Measurements from ENCODE around the gene LTBR.

The LTBR gene

GRCh38 chr12:6375269-6376078 is 8.5 kb upstream of the LTBR start, which contains the start of gene SCNN1A:
Gene SCNN1A (minus strand): TSS chr12:6375563. CDS start chr12:6374783, 780 bp downstream.
- Histone ChIP-seq H4K8ac (ENCODE audit: low read depth, low read length) (peak within 1 kb of the TSS; percentile 95), H3K9ac (ENCODE audit: low read depth, low read length, poor library complexity) (peak within 1 kb of the TSS; percentile 65), H2AFZ (ENCODE audit: low read length) (peak within 1 kb of the TSS; percentile 90), H3K14ac (ENCODE audit: low read length) (peak within 1 kb of the TSS; percentile 10), H2BK12ac (ENCODE audit: low read length) (peak within 1 kb of the TSS; percentile 98), H3K4me1 (ENCODE audit: control insufficient read depth in 2 of 2, insufficient read depth in 1 of 2, low read depth in 1 of 2, low read length in 2 of 2) (peaks cover 46 to 53% of the 10 kb centered on the region in 2 donors), H3K4ac (ENCODE audit: low read length) (no peak within 1 kb of the TSS), H3K9me3 (replicated peaks in 1 of 2; ENCODE audit: control insufficient read depth in 2 of 2, insufficient read depth in 1 of 2, low read depth in 1 of 2, low read length in 2 of 2) (no peaks in the 10 kb centered on the region), H3K4me2 (ENCODE audit: insufficient read depth, low read length, poor library complexity, severe bottlenecking) (peak within 1 kb of the TSS; percentile 34), H3K79me1 (ENCODE audit: low read depth, low read length) (no peaks in the 10 kb centered on the region), H3K27ac (replicated peaks; ENCODE audit: low read length) (no peak within 1 kb of the TSS), H3K4me3 (ENCODE audit: low read length in 2 of 2) (no peak within 1 kb of the TSS), H4K91ac (ENCODE audit: low read depth, low read length, poor library complexity) (peak within 1 kb of the TSS; percentile 11), H2BK5ac (ENCODE audit: low read length) (peak within 1 kb of the TSS; percentile 15), H3K23ac (ENCODE audit: low read depth, low read length, poor library complexity) (peak within 1 kb of the TSS; percentile 74), H3K27me3 (ENCODE audit: control insufficient read depth in 3 of 3, insufficient read depth in 3 of 3, low read depth in 1 of 3, low read length in 3 of 3) (peaks cover 0 to 12% (median 0%) of the 10 kb centered on the region in 3 experiments), H3K36me3 (replicated peaks in 1 of 2; ENCODE audit: control insufficient read depth in 2 of 2, insufficient read depth in 2 of 2, low read length in 2 of 2) (no peaks in the 10 kb centered on the region), H2BK15ac (ENCODE audit: low read length) (peak within 1 kb of the TSS; percentile 94), H3K18ac (ENCODE audit: low read length) (peak within 1 kb of the TSS; percentile 92), H2BK120ac (ENCODE audit: low read depth, low read length) (peak within 1 kb of the TSS; percentile 84), H2AK5ac (ENCODE audit: low read depth, low read length) (peak within 1 kb of the TSS; percentile 79)
- WGBS, 2 donors (ENCODE audit: extremely low coverage in 2 of 2, insufficient read length in 2 of 2, insufficient replicate concordance in 1 of 2) = no CpG with 5 or more reads among the region's 15 CpGs
- DNase-seq (ENCODE audit: low spot score) = no peak

- no CpG with 5 or more reads among the region's 19 CpGs for WGBS, 2 donors (ENCODE audit: extremely low coverage in 2 of 2, insufficient read length in 2 of 2, insufficient replicate concordance in 1 of 2)
- Histone ChIP-seq H3K4me2 (ENCODE audit: insufficient read depth, low read length, poor library complexity, severe bottlenecking) (no peak overlapping the region), H3K36me3 (replicated peaks in 1 of 2; ENCODE audit: control insufficient read depth in 2 of 2, insufficient read depth in 2 of 2, low read length in 2 of 2) (no peaks in the 10 kb centered on the region), H2AFZ (ENCODE audit: low read length) (peak overlapping the region; percentile 90), H3K9ac (ENCODE audit: low read depth, low read length, poor library complexity) (peak overlapping the region; percentile 65), H3K79me1 (ENCODE audit: low read depth, low read length) (no peaks in the 10 kb centered on the region), H2BK15ac (ENCODE audit: low read length) (peak overlapping the region; percentile 94), H3K9me3 (replicated peaks in 1 of 2; ENCODE audit: control insufficient read depth in 2 of 2, insufficient read depth in 1 of 2, low read depth in 1 of 2, low read length in 2 of 2) (no peaks in the 10 kb centered on the region), H2BK120ac (ENCODE audit: low read depth, low read length) (peak overlapping the region; percentile 84), H3K4me3 (ENCODE audit: low read length in 2 of 2) (no peak overlapping the region), H4K8ac (ENCODE audit: low read depth, low read length) (peak overlapping the region; percentile 95), H2BK5ac (ENCODE audit: low read length) (peak overlapping the region; percentile 15), H2BK12ac (ENCODE audit: low read length) (peak overlapping the region; percentile 98), H3K23ac (ENCODE audit: low read depth, low read length, poor library complexity) (no peak overlapping the region), H3K27ac (replicated peaks; ENCODE audit: low read length) (no peak overlapping the region), H3K18ac (ENCODE audit: low read length) (peak overlapping the region; percentile 92), H3K14ac (ENCODE audit: low read length) (no peak overlapping the region), H3K4ac (ENCODE audit: low read length) (no peak overlapping the region), H3K27me3 (ENCODE audit: control insufficient read depth in 3 of 3, insufficient read depth in 3 of 3, low read depth in 1 of 3, low read length in 3 of 3) (peaks cover 0 to 12% (median 7%) of the 10 kb centered on the region in 3 experiments), H3K4me1 (ENCODE audit: control insufficient read depth in 2 of 2, insufficient read depth in 1 of 2, low read depth in 1 of 2, low read length in 2 of 2) (peaks cover 38 to 45% of the 10 kb centered on the region in 2 donors), H4K91ac (ENCODE audit: low read depth, low read length, poor library complexity) (peak overlapping the region; percentile 11), H2AK5ac (ENCODE audit: low read depth, low read length) (peak overlapping the region; percentile 54)
- DNase-seq (ENCODE audit: low spot score) = no peak
These were observed 7.7 kb upstream of the LTBR start for GRCh38 chr12:6376079-6376869.

- H3K79me1 ChIP-seq (ENCODE audit: low read depth, low read length) = no peaks in the 10 kb centered on the region
- no peak for DNase-seq (ENCODE audit: low spot score)
- H3K23ac ChIP-seq (ENCODE audit: low read depth, low read length, poor library complexity) = no peak overlapping the region
- H2BK12ac ChIP-seq (ENCODE audit: low read length) = no peak overlapping the region
- H3K4ac ChIP-seq (ENCODE audit: low read length) = no peak overlapping the region
- H3K9ac ChIP-seq (ENCODE audit: low read depth, low read length, poor library complexity) = no peak overlapping the region
- H3K27me3 ChIP-seq (ENCODE audit: control insufficient read depth in 3 of 3, insufficient read depth in 3 of 3, low read depth in 1 of 3, low read length in 3 of 3) = peaks cover 0 to 12% (median 8%) of the 10 kb centered on the region in 3 experiments
- H3K18ac ChIP-seq (ENCODE audit: low read length) = no peak overlapping the region
- no peak overlapping the region for H3K4me2 ChIP-seq (ENCODE audit: insufficient read depth, low read length, poor library complexity, severe bottlenecking)
- no peak overlapping the region for H4K8ac ChIP-seq (ENCODE audit: low read depth, low read length)
- H2AK5ac ChIP-seq (ENCODE audit: low read depth, low read length) = no peak overlapping the region
- no peak overlapping the region for H4K91ac ChIP-seq (ENCODE audit: low read depth, low read length, poor library complexity)
- H2AFZ ChIP-seq (ENCODE audit: low read length) = peak overlapping the region; percentile 90
- no peak overlapping the region for H2BK15ac ChIP-seq (ENCODE audit: low read length)
- peaks cover 38 to 45% of the 10 kb centered on the region in 2 donors for H3K4me1 ChIP-seq (ENCODE audit: control insufficient read depth in 2 of 2, insufficient read depth in 1 of 2, low read depth in 1 of 2, low read length in 2 of 2)
- H3K27ac ChIP-seq (replicated peaks; ENCODE audit: low read length) = no peak overlapping the region
- WGBS, 2 donors (ENCODE audit: extremely low coverage in 2 of 2, insufficient read length in 2 of 2, insufficient replicate concordance in 1 of 2) = no CpG with 5 or more reads among the region's 10 CpGs
- H3K4me3 ChIP-seq (ENCODE audit: low read length in 2 of 2) = no peak overlapping the region
- H3K36me3 ChIP-seq (replicated peaks in 1 of 2; ENCODE audit: control insufficient read depth in 2 of 2, insufficient read depth in 2 of 2, low read length in 2 of 2) = no peaks in the 10 kb centered on the region
- no peak overlapping the region for H3K14ac ChIP-seq (ENCODE audit: low read length)
- H2BK120ac ChIP-seq (ENCODE audit: low read depth, low read length) = no peak overlapping the region
- H2BK5ac ChIP-seq (ENCODE audit: low read length) = no peak overlapping the region
- H3K9me3 ChIP-seq (replicated peaks in 1 of 2; ENCODE audit: control insufficient read depth in 2 of 2, insufficient read depth in 1 of 2, low read depth in 1 of 2, low read length in 2 of 2) = no peaks in the 10 kb centered on the region
These were observed 6.9 kb upstream of the LTBR start for GRCh38 chr12:6376870-6377666.
